IMR-90 (cell line): Measurements from ENCODE around the gene WDR76. TPM values are rescaled to one million over a fixed set of nuclear protein-coding genes. Genes with fewer than 3 reads are reported as not detected.

Source experiments
- ATAC-seq: fragments of 200-7000 bp; cut with Tn5 transposase; 2 replicates; pipeline ENCODE4 v1.9.1; 2020; ENCODE audit warnings: low read depth, mild to moderate bottlenecking, moderate library complexity
- BruUV-seq: library from RNA; stranded (reverse); fragments of 400-500 nt; replicated peaks from 2 replicates; lab custom pipeline; 2021; lab: Mats Ljungman, UMichigan
- CTCF ChIA-PET: fragments of 300-600 bp; formaldehyde crosslinking; extraction: SDS; loops from one replicate; lab custom pipeline; 2021; ENCODE audit warnings: antibody characterized with exemption; lab: Yijun Ruan, JAX
- POLR2A ChIA-PET: fragments of 300-600 bp; sonication (Branson Sonifier 250); formaldehyde crosslinking; loops from one replicate; lab custom pipeline; 2022; ENCODE audit warnings: antibody characterized with exemption; ENCODE audit not compliant: unreplicated experiment; lab: Charles Lee
- DNase-seq: peaks from one replicate; pipeline ENCODE4 v3.0.0; 2013
- H2AFZ ChIP-seq: replicated peaks from 2 replicates; pipeline ENCODE3; 2013; ENCODE audit warnings: low read length, mild to moderate bottlenecking; ENCODE audit not compliant: poor library complexity
- H2AK5ac ChIP-seq: 2 replicates; pipeline ENCODE4 v1.6.1; 2013; ENCODE audit warnings: low read depth, low read length, inconsistent platforms
- H2AK9ac ChIP-seq: replicated peaks from 2 replicates; pipeline ENCODE3; 2013; ENCODE audit warnings: mild to moderate bottlenecking, low read depth, low read length, moderate library complexity; ENCODE audit not compliant: poor library complexity
- H2BK120ac ChIP-seq: 2 replicates; pipeline ENCODE4 v1.6.1; 2013; ENCODE audit warnings: low read depth, low read length, inconsistent platforms
- H2BK15ac ChIP-seq: 3 replicates; pipeline ENCODE4 v1.6.1; 2013; ENCODE audit warnings: low read depth, low read length, inconsistent platforms
- H2BK20ac ChIP-seq: 2 replicates; pipeline ENCODE4 v1.6.1; 2013; ENCODE audit warnings: low read depth, mild to moderate bottlenecking, inconsistent platforms, low read length, moderate library complexity
- H2BK5ac ChIP-seq: 2 replicates; pipeline ENCODE4 v1.6.1; 2013; ENCODE audit warnings: mild to moderate bottlenecking, low read depth, low read length, inconsistent platforms; ENCODE audit not compliant: poor library complexity, severe bottlenecking
- H3K14ac ChIP-seq: replicated peaks from 2 replicates; pipeline ENCODE4 v1.6.1; 2013; ENCODE audit warnings: low read depth, low read length, inconsistent platforms
- H3K18ac ChIP-seq: 2 replicates; pipeline ENCODE4 v1.6.1; 2013; ENCODE audit warnings: low read depth, low read length, control low read depth
- H3K23ac ChIP-seq: 2 replicates; pipeline ENCODE4 v1.6.1; 2013; ENCODE audit warnings: low read depth, low read length, inconsistent platforms
- H3K27ac ChIP-seq: 2 replicates; pipeline ENCODE4 v1.5.1; 2013; ENCODE audit warnings: mild to moderate bottlenecking, control low read depth, low read length; ENCODE audit not compliant: insufficient read depth
- H3K27me3 ChIP-seq: 2 replicates; pipeline ENCODE4 v1.6.1; 2013; ENCODE audit warnings: low read length; ENCODE audit not compliant: control insufficient read depth, insufficient read depth
- H3K36me3 ChIP-seq: 2 replicates; pipeline ENCODE4 v1.6.1; 2013; ENCODE audit warnings: low read length, mixed read lengths; ENCODE audit not compliant: control insufficient read depth, insufficient read depth
- H3K4ac ChIP-seq: 2 replicates; pipeline ENCODE4 v1.6.1; 2013; ENCODE audit warnings: low read depth, low read length, inconsistent platforms
- H3K4me1 ChIP-seq: 2 replicates; pipeline ENCODE4 v1.6.1; 2013; ENCODE audit warnings: low read length, mixed read lengths; ENCODE audit not compliant: control insufficient read depth, insufficient read depth
- H3K4me2 ChIP-seq: 2 replicates; pipeline ENCODE4 v1.6.1; 2013; ENCODE audit warnings: low read depth, mild to moderate bottlenecking, control low read depth, low read length, moderate library complexity
- H3K4me3 ChIP-seq: 2 replicates; pipeline ENCODE4 v1.5.1; 2013; ENCODE audit warnings: low read depth, mild to moderate bottlenecking, control low read depth, low read length, moderate library complexity; ENCODE audit not compliant: insufficient read depth
- H3K56ac ChIP-seq: 2 replicates; pipeline ENCODE4 v1.6.1; 2013; ENCODE audit warnings: low read length, inconsistent platforms; ENCODE audit not compliant: insufficient read depth; ENCODE audit errors: extremely low read depth
- H3K79me1 ChIP-seq, 2 experiments: 2 replicates each; pipeline ENCODE4 v1.6.1; 2013; ENCODE audit warnings: low read length in 2 of 2, inconsistent platforms in 1 of 2, low read depth in 1 of 2
- H3K9ac ChIP-seq: 2 replicates; pipeline ENCODE4 v1.6.1; 2013; ENCODE audit warnings: low read depth, low read length, control low read depth
- H3K9me1 ChIP-seq: 2 replicates; pipeline ENCODE4 v1.6.1; 2013; ENCODE audit warnings: low read length, inconsistent platforms; ENCODE audit not compliant: insufficient read depth
- H3K9me3 ChIP-seq: 2 replicates; pipeline ENCODE4 v1.6.1; 2013; ENCODE audit warnings: low read length; ENCODE audit not compliant: control insufficient read depth, insufficient read depth
- H4K20me1 ChIP-seq: 2 replicates; pipeline ENCODE4 v1.6.1; 2013; ENCODE audit warnings: low read length, inconsistent platforms; ENCODE audit not compliant: insufficient read depth
- H4K5ac ChIP-seq: 2 replicates; pipeline ENCODE4 v1.6.1; 2013; ENCODE audit warnings: mild to moderate bottlenecking, low read depth, low read length, control low read depth
- H4K8ac ChIP-seq, 2 experiments: 2 replicates each; pipeline ENCODE4 v1.6.1; 2013; ENCODE audit warnings: low read depth in 2 of 2, low read length in 2 of 2, control low read depth in 1 of 2, inconsistent platforms in 1 of 2
- H4K91ac ChIP-seq: 2 replicates; pipeline ENCODE4 v1.6.1; 2013; ENCODE audit warnings: low read depth, low read length, inconsistent platforms; ENCODE audit not compliant: insufficient read depth
- BHLHE40 ChIP-seq: fragments of 150-350 bp; IDR thresholded peaks from 2 replicates; pipeline ENCODE4 v1.6.1; 2016; ENCODE audit warnings: mild to moderate bottlenecking, low read depth, low read length
- ELK1 ChIP-seq: fragments of 150-350 bp; IDR thresholded peaks from 2 replicates; pipeline ENCODE4 v1.6.1; 2016; ENCODE audit warnings: low read depth, mild to moderate bottlenecking, low read length, moderate library complexity, borderline replicate concordance
- MAFK ChIP-seq: IDR thresholded peaks from 2 replicates; pipeline ENCODE4 v1.6.1; 2012; ENCODE audit warnings: low read depth, low read length, improper control_type of control experiment
- POLR2A ChIP-seq: IDR thresholded peaks from 2 replicates; pipeline ENCODE4 v1.6.1; 2012; ENCODE audit warnings: mild to moderate bottlenecking, low read depth, low read length
- WGBS, 2 experiments: methylation state at CpG; one replicate each; pipeline versions ENCODE4 v1.1.5 to v1.1.7; 2013; ENCODE audit warnings: missing lambda C conversion rate in 2 of 2; ENCODE audit not compliant: insufficient read length in 1 of 2; ENCODE audit errors: extremely low coverage in 2 of 2; 5-methylcytosine and 5-hydroxymethylcytosine counted together
- dilution Hi-C: fragments of 300-500 bp; cut with HindIII; formaldehyde crosslinking; loops from one replicate; pipeline ENCODE4 v1.14.3; 2018; ENCODE audit warnings: low sequenced_read_pairs; ENCODE audit not compliant: unreplicated experiment
- in situ Hi-C: fragments of 300-500 bp; cut with MboI; formaldehyde crosslinking; loops from 3 replicates; pipeline ENCODE4 v1.14.3; 2019; ENCODE audit warnings: low sequenced_read_pairs, inconsistent platforms, mixed read lengths
- intact Hi-C: fragments of 100-400 bp; cut with micrococcal nuclease; formaldehyde crosslinking; loops from 2 replicates; pipeline ENCODE4 v1.10.0; 2022
- polyA plus RNA-seq, 3 experiments: library from polyadenylated mRNA; depleted of rRNA; stranded (reverse); fragments of >200 nt; gene quantifications; 2 replicates each; pipeline ENCODE4 v1.2.3, GENCODE V29; 2012; ENCODE audit warnings: low replicate concordance in 1 of 3
- total RNA-seq: library from RNA; depleted of rRNA; stranded (reverse); fragments of >200 nt; gene quantifications from 2 replicates; pipeline ENCODE4 v1.2.3, GENCODE V29; 2012

The WDR76 gene
- total and polyA plus RNA-seq, 2 of the 4 experiments (the other 2 are of a cell fraction) = 4.8 to 25.8 TPM

DNA sequence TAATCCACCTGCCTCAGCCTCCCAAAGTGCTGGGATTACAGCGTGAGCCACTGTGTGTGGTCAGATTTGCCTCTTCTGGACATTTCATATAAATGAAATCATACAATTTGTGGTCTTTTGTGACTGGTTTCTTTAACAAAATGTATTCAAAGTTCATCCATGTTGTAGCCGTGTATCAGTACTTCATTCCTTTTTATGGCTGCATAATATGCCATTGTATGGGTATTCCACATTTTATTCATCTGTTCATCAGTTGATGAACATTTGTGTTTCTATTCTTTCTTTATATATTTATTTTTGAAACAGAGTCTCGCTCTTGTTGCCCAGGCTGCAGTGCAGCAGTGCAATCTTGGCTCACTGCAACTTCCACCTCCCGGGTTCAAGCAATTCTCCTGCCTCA lies 25.8 kb downstream of the WDR76 start:
- no peak overlapping the region for H2AK5ac ChIP-seq
- CTCF ChIA-PET = no interaction called here

More for the DNA sequence above, 25.8 kb downstream of the WDR76 start:
- no peak overlapping the region for H3K18ac ChIP-seq
- in situ Hi-C loops = no loop called here
- WGBS, 2 experiments = no CpG with 5 or more reads among the region's 4 CpGs
- H3K4me1 ChIP-seq = no peaks in the 10 kb centered on the region
- H3K56ac ChIP-seq = no peak overlapping the region
- no peak overlapping the region for H2AK9ac ChIP-seq
- no peak overlapping the region for H2BK20ac ChIP-seq
- no peak overlapping the region for H2BK15ac ChIP-seq
- no peak overlapping the region for H3K4ac ChIP-seq
- no peak for DNase-seq
- H3K4me2 ChIP-seq = no peak overlapping the region
- no peaks in the 10 kb centered on the region for H4K20me1 ChIP-seq
- H3K9me3 ChIP-seq = no peaks in the 10 kb centered on the region
- H2BK5ac ChIP-seq = no peak overlapping the region
- POLR2A ChIA-PET = no interaction called here
- no peak overlapping the region for H3K14ac ChIP-seq
- H4K8ac ChIP-seq = no peak overlapping the region
- no peaks in the 10 kb centered on the region for H3K27me3 ChIP-seq
- H2AFZ ChIP-seq = no peak overlapping the region
- BruUV-seq = no TSS peak
- H3K9me1 ChIP-seq = no peaks in the 10 kb centered on the region
- TF ChIP-seq BHLHE40 (no peak), MAFK (no peak), POLR2A (no peak), ELK1 (no peak)
- H3K9ac ChIP-seq = no peak overlapping the region
- H4K5ac ChIP-seq = no peak overlapping the region
- intact Hi-C loops = no loop called here
- no peak overlapping the region for H4K91ac ChIP-seq
- H2BK120ac ChIP-seq = no peak overlapping the region
- H3K23ac ChIP-seq = no peak overlapping the region
- H3K4me3 ChIP-seq = no peak overlapping the region
- no peak for ATAC-seq
- dilution Hi-C loops = no loop called here
- H3K27ac ChIP-seq = no peak overlapping the region
- H3K79me1 ChIP-seq = peaks cover 0 to 4% of the 10 kb centered on the region in 2 experiments; a peak in 2 of 4 replicates
- peaks cover 7% of the 10 kb centered on the region for H3K36me3 ChIP-seq
